D721Med (cell line): Measurements from ENCODE around the gene PDE6A.
"Not testable (repeated sequence)": the region's sequence is repeated elsewhere in the genome, so short reads cannot be mapped to it uniquely, and the experiment has no call there.

Experiments
- DNase-seq: peaks from one replicate; pipeline ENCODE4 v3.0.0; 2011; ENCODE audit warnings: low spot score; ENCODE audit not compliant: insufficient read length
- FAIRE-seq: peaks from 2 replicates; lab custom pipeline; 2011; peaks lifted over from hg19 to GRCh38; lab: Jason Lieb, UNC
- CTCF ChIP-seq: IDR thresholded peaks from 2 replicates; pipeline ENCODE4 v1.5.1; 2012; ENCODE audit warnings: mild to moderate bottlenecking, control low read depth; ENCODE audit not compliant: insufficient read depth; ENCODE audit errors: missing control alignments

PDE6A gene

GRCh38 chr5:149883550-149883949, 61.0 kb downstream of the PDE6A start:
- no peak for DNase-seq
- no peak for TF ChIP-seq CTCF
- no peak for FAIRE-seq

- FAIRE-seq, result not testable (repeated sequence)
These were observed 62.0 kb downstream of the PDE6A start for GRCh38 chr5:149882633-149883032.

GRCh38 chr5:149881874-149882273, 62.7 kb downstream of the PDE6A start:
- no peak for FAIRE-seq
- no peak for DNase-seq
- no peak for TF ChIP-seq CTCF

More at GRCh38 chr5:149882633-149883032, 62.0 kb downstream of the PDE6A start:
- not testable (repeated sequence) for DNase-seq

GRCh38 chr5:149881069-149881622, 63.4 kb downstream of the PDE6A start:
- no peak for TF ChIP-seq CTCF
- FAIRE-seq (no peak), DNase-seq (no peak)

GRCh38 chr5:149879593-149879992, 65.0 kb downstream of the PDE6A start:
- not testable (repeated sequence) for FAIRE-seq, DNase-seq

- TF ChIP-seq CTCF, result no peak
- no peak for DNase-seq
- FAIRE-seq, result no peak
These were observed 66.2 kb downstream of the PDE6A start for GRCh38 chr5:149878371-149878770.

- no peak for FAIRE-seq
- no peak for TF ChIP-seq CTCF
- DNase-seq, result no peak
These were observed 70.7 kb downstream of the PDE6A start for GRCh38 chr5:149873896-149874295.

GRCh38 chr5:149872351-149873040, 72.1 kb downstream of the PDE6A start:
- DNase-seq (no peak), FAIRE-seq (no peak)
- no peak for TF ChIP-seq CTCF
